Ramos (cell line): ENCODE results near the gene SLC25A45.
"Not testable (repeated sequence)": the region's sequence is repeated elsewhere in the genome, so short reads cannot be mapped to it uniquely, and the experiment has no call there.

ENCODE experiments used
- in situ Hi-C: fragments of 300-500 bp; cut with MboI; formaldehyde crosslinking; loops from one replicate; pipeline ENCODE4 v1.14.3; 2022; ENCODE audit warnings: low sequenced_read_pairs; ENCODE audit not compliant: unreplicated experiment

The SLC25A45 gene

GRCh38 chr11:65370659-65371049 lies 11.8 kb downstream of the SLC25A45 start:
- in situ Hi-C loops = loop anchor here (5.0 kb wide), 1 partner anchor 142 kb away; no protein-coding TSS in a partner anchor

- in situ Hi-C loops = no loop called here
Observed at GRCh38 chr11:65366340-65366773, 16.1 kb downstream of the SLC25A45 start.

DNA sequence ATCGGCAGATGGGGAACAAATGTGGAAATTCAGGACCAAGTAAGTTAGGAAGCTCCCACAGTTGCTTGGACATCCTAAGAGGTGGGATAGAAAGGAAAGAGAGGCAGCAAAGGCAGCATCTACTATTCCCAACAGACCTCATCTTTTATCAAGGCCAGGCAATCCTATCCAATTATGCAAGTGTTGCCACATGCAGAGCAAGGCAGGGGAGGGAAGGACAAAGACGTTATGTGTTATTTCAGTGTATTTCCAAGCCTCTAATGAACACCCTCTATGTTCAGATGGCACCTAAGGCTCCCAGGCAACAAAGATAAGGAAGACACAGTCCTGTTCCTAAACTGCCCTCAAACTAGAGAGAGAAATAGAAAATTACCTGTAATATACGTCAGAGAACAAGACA lies 18.7 kb downstream of the SLC25A45 start:
- in situ Hi-C loops = no loop called here

- in situ Hi-C loops = no loop called here
Observed at GRCh38 chr11:65362966-65363365, 19.5 kb downstream of the SLC25A45 start.

DNA sequence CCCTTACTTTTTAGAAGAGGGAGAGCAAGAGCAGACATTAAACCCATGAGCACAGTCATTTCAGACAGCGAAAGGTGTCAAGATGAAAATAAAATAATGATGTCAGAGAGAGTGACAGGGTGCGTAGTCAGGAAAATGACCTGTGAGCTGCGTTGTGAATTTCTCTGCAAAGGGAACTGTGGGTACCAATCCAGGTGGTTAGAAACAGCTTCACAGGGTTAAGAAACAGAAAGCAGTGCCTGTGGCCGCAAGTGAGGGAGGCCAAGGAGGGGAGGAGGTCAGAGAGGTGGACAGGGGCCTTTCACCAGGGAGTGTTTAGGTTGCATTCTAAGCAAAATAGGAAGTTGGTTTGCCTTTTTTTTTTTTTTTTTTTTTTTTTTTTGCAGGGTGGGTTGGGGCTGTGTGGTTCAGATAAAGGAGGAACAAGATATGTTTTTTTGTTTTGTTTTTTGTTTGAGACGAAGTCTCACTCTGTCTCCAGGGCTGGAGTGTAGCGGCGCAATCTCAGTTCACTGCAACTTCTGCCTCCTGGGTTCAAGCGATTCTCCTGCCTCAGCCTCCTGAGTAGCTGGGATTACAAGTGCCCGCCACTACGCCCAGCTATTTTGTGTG lies 20.0 kb downstream of the SLC25A45 start:
- in situ Hi-C loops = no loop called here

GRCh38 chr11:65357856-65358356 lies 24.5 kb downstream of the SLC25A45 start:
- in situ Hi-C loops = no loop called here

DNA sequence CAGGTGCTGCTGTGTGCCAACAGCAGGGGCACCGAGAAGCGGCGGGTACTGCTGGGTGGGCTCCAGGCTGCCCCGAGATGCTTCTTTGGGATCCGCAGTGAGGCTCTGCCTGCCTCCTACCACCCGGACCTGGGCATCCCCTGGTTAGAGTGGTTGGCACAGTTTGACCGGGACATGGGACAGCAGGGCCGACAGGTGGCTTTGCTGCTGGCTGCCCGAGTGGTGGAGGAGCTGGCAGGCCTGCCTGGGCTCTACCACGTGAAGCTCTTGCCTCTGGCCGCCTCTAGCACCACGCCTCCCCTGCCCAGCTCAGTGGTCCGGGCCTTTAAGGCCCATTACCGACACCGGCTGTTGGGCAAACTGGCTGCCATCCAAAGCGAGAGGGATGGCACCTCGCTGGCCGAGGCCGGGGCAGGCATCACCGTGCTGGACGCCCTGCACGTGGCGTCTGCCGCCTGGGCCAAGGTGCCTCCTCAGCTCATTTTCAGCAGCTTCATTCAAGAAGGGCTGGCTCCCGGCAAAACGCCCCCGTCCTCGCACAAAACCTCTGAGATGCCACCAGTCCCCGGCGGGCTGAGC lies 26.0 kb downstream of the SLC25A45 start:
- in situ Hi-C loops = no loop called here

GRCh38 chr11:65355776-65356393 lies 26.6 kb downstream of the SLC25A45 start:
- in situ Hi-C loops = no loop called here

DNA sequence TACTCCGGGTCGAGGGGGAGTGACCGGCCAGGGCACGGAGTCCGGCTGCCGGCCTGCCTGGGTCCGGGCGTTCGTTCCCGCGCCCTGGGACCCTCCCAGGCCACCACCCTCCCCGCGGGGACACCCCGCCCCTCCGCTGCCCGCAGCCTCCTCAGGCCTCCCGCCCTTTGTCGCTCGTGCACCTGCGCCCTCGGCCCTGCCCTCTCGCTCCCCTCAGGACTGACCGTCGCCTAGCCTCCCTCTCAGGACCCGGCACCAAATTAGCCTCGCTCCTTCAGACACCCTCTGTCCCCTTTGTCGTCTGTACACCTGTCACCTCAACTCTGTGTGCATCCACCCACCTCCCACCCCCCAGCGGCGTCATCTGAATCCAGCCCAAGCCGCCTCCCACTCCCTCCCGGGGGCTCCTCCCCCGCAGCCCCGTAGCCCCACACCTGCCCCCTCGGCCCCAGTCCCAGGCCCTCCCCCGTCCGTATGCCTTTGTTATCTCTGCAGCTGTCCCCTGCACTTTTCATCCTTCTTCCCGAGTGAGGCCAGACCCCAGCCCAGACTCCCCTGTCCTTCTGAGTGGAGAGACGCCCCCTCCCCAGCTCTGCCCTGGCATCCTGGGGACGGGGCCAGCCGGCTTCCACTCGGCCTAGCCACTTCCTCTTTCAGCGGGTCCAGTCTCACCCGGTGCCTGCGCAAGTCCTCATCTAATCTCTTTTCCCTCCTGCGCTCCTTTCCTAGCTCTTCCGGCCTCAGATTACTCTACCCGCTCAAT lies 27.3 kb downstream of the SLC25A45 start:
- in situ Hi-C loops = no loop called here

- in situ Hi-C loops = no loop called here
Observed at GRCh38 chr11:65354265-65355012, 28.0 kb downstream of the SLC25A45 start, which contains the start of gene TIGD3. TSS of gene TIGD3 (plus strand) at chr11:65354751. CDS start at chr11:65355809, 1,058 bp downstream.

- in situ Hi-C loops = no loop called here
Observed at GRCh38 chr11:65353900-65354264, 28.6 kb downstream of the SLC25A45 start.

DNA sequence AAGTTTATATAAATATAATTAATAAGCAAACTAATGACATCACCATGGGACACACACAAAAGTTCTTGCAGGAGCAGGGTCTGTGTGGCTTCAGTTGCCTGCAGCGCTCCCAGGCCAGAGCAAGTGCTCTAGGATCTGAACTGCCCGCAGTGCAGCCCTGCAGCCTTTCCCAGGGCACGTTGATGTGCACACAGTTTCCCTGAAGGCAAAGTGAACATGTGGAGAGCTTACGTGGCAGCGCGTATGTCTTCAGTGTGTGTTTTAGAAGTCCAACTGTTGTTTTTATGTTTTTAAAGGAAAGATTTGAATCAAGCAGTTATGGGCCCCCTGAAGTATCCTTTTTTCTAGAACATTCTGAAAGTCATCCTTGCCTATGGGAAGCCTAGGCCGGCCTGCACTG lies 29.1 kb downstream of the SLC25A45 start:
- in situ Hi-C loops = no loop called here

DNA sequence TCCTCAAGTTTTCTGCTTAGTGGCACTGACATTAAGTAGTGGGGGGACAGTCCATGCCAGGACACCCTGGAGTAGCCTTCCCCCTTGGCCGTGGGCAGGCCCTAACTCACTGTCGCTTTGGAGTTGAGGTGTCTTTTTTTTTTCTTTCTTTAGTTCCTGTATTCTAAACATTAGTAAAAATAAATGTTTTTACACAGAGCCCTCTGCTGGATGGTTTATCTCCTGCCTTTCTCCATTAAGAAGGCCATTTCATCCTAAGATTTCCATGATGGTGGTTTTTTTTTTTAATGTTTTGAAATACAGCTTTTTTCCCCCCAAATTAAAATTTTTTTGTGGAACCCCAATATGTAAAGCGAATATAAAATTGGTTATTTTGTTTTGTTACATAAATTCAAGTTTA lies 29.7 kb downstream of the SLC25A45 start:
- in situ Hi-C loops = no loop called here

GRCh38 chr11:65351511-65351910 lies 30.9 kb downstream of the SLC25A45 start:
- in situ Hi-C loops = no loop called here

DNA sequence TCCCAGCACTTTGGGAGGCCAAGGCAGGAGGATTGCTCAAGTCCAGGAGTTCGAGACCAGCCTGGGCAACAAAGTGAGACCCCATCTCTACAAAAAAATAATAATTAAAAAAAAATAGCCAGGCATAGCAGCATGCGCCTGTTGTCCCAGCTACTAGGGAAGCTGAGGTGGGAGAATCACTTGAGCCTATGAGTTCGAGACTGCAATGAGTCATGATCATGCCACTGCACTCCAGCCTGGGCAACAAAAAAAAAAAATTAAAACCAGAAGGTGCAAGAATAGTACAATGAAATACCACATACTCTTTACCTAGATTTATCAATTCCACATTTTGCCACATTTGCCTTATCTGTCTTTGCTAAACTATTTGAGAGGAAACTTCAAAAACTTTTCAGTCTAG lies 40.6 kb downstream of the SLC25A45 start:
- in situ Hi-C loops = no loop called here

GRCh38 chr11:65340226-65340625 lies 42.2 kb downstream of the SLC25A45 start:
- in situ Hi-C loops = no loop called here

DNA sequence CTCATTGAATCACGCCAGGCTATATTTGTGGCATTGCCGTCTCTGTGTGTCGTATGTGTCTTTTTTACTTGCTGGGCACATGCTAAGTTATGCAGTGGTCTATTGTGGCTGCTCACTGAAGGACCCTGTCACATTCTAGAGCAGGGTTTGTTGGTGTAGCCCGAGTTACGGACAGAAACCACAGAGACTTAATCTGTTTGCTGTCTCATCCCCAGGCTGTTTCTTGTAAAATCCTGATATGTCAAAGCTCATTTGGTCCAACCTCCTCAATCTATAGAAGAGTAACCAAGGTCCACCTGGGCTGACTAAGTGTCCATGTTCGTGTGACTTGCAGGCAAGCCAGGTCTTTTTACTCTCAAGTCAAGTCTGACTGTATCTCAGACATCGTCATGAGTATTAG lies 43.8 kb downstream of the SLC25A45 start:
- in situ Hi-C loops = no loop called here

GRCh38 chr11:65334696-65335295 lies 47.6 kb downstream of the SLC25A45 start:
- in situ Hi-C loops = no loop called here

- in situ Hi-C loops = not testable (repeated sequence)
Observed at GRCh38 chr11:65332591-65332990, 49.9 kb downstream of the SLC25A45 start.

DNA sequence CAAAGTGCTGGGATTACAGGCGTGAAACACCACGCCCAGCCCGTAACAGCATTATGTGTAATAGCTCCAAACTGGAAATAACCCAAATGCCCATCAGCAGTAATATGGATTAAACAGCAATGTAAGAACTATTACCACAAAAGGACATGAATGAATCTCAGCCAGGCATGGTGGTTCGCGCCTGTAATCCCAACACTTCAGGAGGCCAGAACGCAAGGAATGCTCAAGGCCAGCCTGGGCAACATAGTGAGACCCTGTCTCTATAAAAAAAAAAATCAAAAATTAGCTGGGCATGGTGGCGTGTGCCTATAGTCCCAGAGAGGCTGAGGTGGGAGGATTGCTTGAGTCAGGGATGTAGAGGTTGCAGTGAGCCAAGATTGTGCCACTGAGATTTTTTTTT lies 51.9 kb downstream of the SLC25A45 start:
- in situ Hi-C loops = no loop called here
